COR-L47 (cell line): ENCODE data around the gene KCNIP4.

Experiments
- DNase-seq: peaks from one replicate; lab custom pipeline; 2025; lab: John Stamatoyannopoulos, UW

Gene KCNIP4

GRCh38 chr4:21688596-21689265, 259.8 kb downstream of the KCNIP4 start:
- DNase-seq = no peak

- DNase-seq = no peak
These were observed 262.7 kb downstream of the KCNIP4 start for GRCh38 chr4:21685911-21686310.

GRCh38 chr4:21680326-21680898, 268.2 kb downstream of the KCNIP4 start:
- no peak for DNase-seq

- DNase-seq = no peak
These were observed 269.9 kb downstream of the KCNIP4 start for GRCh38 chr4:21678711-21679110.

- no peak for DNase-seq
These were observed 271.4 kb downstream of the KCNIP4 start for GRCh38 chr4:21677173-21677572.

- DNase-seq = no peak
These were observed 284.2 kb downstream of the KCNIP4 start for GRCh38 chr4:21664355-21664754.

- no peak for DNase-seq
These were observed 291.7 kb downstream of the KCNIP4 start for GRCh38 chr4:21656832-21657231.

- DNase-seq = no peak
These were observed 293.5 kb downstream of the KCNIP4 start for GRCh38 chr4:21655031-21655430.

- no peak for DNase-seq
These were observed 295.9 kb downstream of the KCNIP4 start for GRCh38 chr4:21652508-21653231.

GRCh38 chr4:21649391-21650090, 299.0 kb downstream of the KCNIP4 start:
- DNase-seq = no peak

GRCh38 chr4:21645776-21646175, 302.8 kb downstream of the KCNIP4 start:
- DNase-seq = no peak

- no peak for DNase-seq
These were observed 306.9 kb downstream of the KCNIP4 start for GRCh38 chr4:21641696-21642095.

- DNase-seq = no peak
These were observed 310.3 kb downstream of the KCNIP4 start for GRCh38 chr4:21638171-21638725.

GRCh38 chr4:21628916-21629610, 319.5 kb downstream of the KCNIP4 start:
- DNase-seq = no peak

- no peak for DNase-seq
These were observed 320.4 kb downstream of the KCNIP4 start for GRCh38 chr4:21628116-21628670.

GRCh38 chr4:21625447-21625846, 323.1 kb downstream of the KCNIP4 start:
- no peak for DNase-seq

- DNase-seq = no peak
These were observed 343.6 kb downstream of the KCNIP4 start for GRCh38 chr4:21605006-21605405.

GRCh38 chr4:21596521-21596920, 352.1 kb downstream of the KCNIP4 start:
- peak; percentile 88 for DNase-seq

- DNase-seq = no peak
These were observed 354.9 kb downstream of the KCNIP4 start for GRCh38 chr4:21593671-21594001.

GRCh38 chr4:21592970-21593670, 355.5 kb downstream of the KCNIP4 start:
- peak; percentile 38 for DNase-seq

GRCh38 chr4:21577056-21577455, 371.5 kb downstream of the KCNIP4 start:
- no peak for DNase-seq
